GM21717 (cell line): ENCODE measurements around the gene TBX2.

ENCODE experiments used
- ATAC-seq: cut with Tn5 transposase; IDR thresholded peaks from one replicate; pipeline ENCODE4 v1.9.1; 2021; ENCODE audit warnings: mild to moderate bottlenecking, moderate library complexity; ENCODE audit not compliant: unreplicated experiment

TBX2 gene

GRCh38 chr17:61452301-61453290 lies 53.0 kb downstream of the TBX2 start, which contains the start of gene TBX4:
Gene TBX4 (plus strand): TSS chr17:61452422. CDS start chr17:61456491, 4,069 bp downstream.
- ATAC-seq, result no peak

- ATAC-seq, result no peak
Measured at GRCh38 chr17:61453566-61454380, 54.1 kb downstream of the TBX2 start.

- ATAC-seq, result no peak
Measured at GRCh38 chr17:61454381-61455323, 55.0 kb downstream of the TBX2 start.

- no peak for ATAC-seq
Measured at GRCh38 chr17:61455324-61456060, 55.8 kb downstream of the TBX2 start.

GRCh38 chr17:61456061-61456681 lies 56.5 kb downstream of the TBX2 start:
- no peak for ATAC-seq

- ATAC-seq, result no peak
Measured at GRCh38 chr17:61456688-61457225, 57.1 kb downstream of the TBX2 start.

- ATAC-seq, result no peak
Measured at GRCh38 chr17:61457226-61457983, 57.8 kb downstream of the TBX2 start.

GRCh38 chr17:61458000-61458399 lies 58.4 kb downstream of the TBX2 start:
- ATAC-seq, result no peak

- ATAC-seq, result no peak
Measured at GRCh38 chr17:61458421-61459141, 58.9 kb downstream of the TBX2 start.
